ENCODE measurements around the gene FAM124A. TPM values are rescaled to one million over a fixed set of nuclear protein-coding genes. Genes with fewer than 3 reads are reported as not detected.

Gene FAM124A
- total RNA-seq, 3 donors from 2014 or later (not counting 1 experiment from before 2014, with no cell fraction given) = not detected

- no peaks in the 10 kb centered on the region for H3K4me1 ChIP-seq (ENCODE audit: control insufficient read depth, insufficient read depth, low read length)
- no peaks in the 10 kb centered on the region for H3K27me3 ChIP-seq (ENCODE audit: control insufficient read depth, insufficient read depth, low read length)
- TF ChIP-seq CTCF (IDR thresholded peaks at IDR 0.05) = no peak
- DNase-seq (no peak), ATAC-seq (no peak)
- H3K4me3 ChIP-seq (ENCODE audit: low read length) = no peak overlapping the region
- WGBS (ENCODE audit: insufficient coverage) = 75% methylated on average over 1 of the region's 1 CpG
- Mint-ChIP-seq H3K9me3 (no peaks in the 10 kb centered on the region), H3K27me3 (ENCODE audit: low read depth in 2 of 2) (peaks cover 16 to 25% of the 10 kb centered on the region in 2 donors), H3K36me3 (no peaks in the 10 kb centered on the region), H3K4me1 (no peaks in the 10 kb centered on the region), H3K4me3 (no peak overlapping the region), H3K27ac (no peak overlapping the region)
- no peak overlapping the region for H3K27ac ChIP-seq (ENCODE audit: low read length)
- H3K36me3 ChIP-seq (ENCODE audit: control insufficient read depth, insufficient read depth, low read length) = no peaks in the 10 kb centered on the region
- intact Hi-C loops (cut with micrococcal nuclease) = no loop called here
- H3K9me3 ChIP-seq (ENCODE audit: control insufficient read depth, insufficient read depth, low read length) = no peaks in the 10 kb centered on the region
Observed at GRCh38 chr13:51177188-51177587, 45.0 kb upstream of the FAM124A start.

- Mint-ChIP-seq H3K4me1 (no peaks in the 10 kb centered on the region), H3K4me3 (no peak overlapping the region), H3K9me3 (no peaks in the 10 kb centered on the region), H3K36me3 (no peaks in the 10 kb centered on the region), H3K27me3 (ENCODE audit: low read depth in 2 of 2) (peaks cover 23% of the 10 kb centered on the region in 2 donors), H3K27ac (no peak overlapping the region)
- H3K4me1 ChIP-seq (ENCODE audit: control insufficient read depth, insufficient read depth, low read length) = no peaks in the 10 kb centered on the region
- no peak for TF ChIP-seq CTCF (IDR thresholded peaks at IDR 0.05)
- no peaks in the 10 kb centered on the region for H3K9me3 ChIP-seq (ENCODE audit: control insufficient read depth, insufficient read depth, low read length)
- no peak for DNase-seq
- H3K27me3 ChIP-seq (ENCODE audit: control insufficient read depth, insufficient read depth, low read length) = no peaks in the 10 kb centered on the region
- ATAC-seq = no peak
- H3K4me3 ChIP-seq (ENCODE audit: low read length) = no peak overlapping the region
- WGBS (ENCODE audit: insufficient coverage) = 89% methylated on average over 4 of the region's 4 CpGs
- H3K36me3 ChIP-seq (ENCODE audit: control insufficient read depth, insufficient read depth, low read length) = no peaks in the 10 kb centered on the region
- intact Hi-C loops (cut with micrococcal nuclease) = no loop called here
- H3K27ac ChIP-seq (ENCODE audit: low read length) = no peak overlapping the region
Observed at GRCh38 chr13:51178456-51179074, 43.6 kb upstream of the FAM124A start.

GRCh38 chr13:51179432-51179971, 42.7 kb upstream of the FAM124A start:
- TF ChIP-seq CTCF (IDR thresholded peaks at IDR 0.05) = no peak
- intact Hi-C loops (cut with micrococcal nuclease) = no loop called here
- Mint-ChIP-seq H3K36me3 (no peaks in the 10 kb centered on the region), H3K27me3 (ENCODE audit: low read depth in 2 of 2) (peaks cover 28 to 32% of the 10 kb centered on the region in 2 donors), H3K27ac (no peak overlapping the region), H3K9me3 (no peaks in the 10 kb centered on the region), H3K4me1 (no peaks in the 10 kb centered on the region), H3K4me3 (no peak overlapping the region)
- no peaks in the 10 kb centered on the region for H3K9me3 ChIP-seq (ENCODE audit: control insufficient read depth, insufficient read depth, low read length)
- H3K27ac ChIP-seq (ENCODE audit: low read length) = no peak overlapping the region
- peaks cover under 1% of the 10 kb centered on the region for H3K27me3 ChIP-seq (ENCODE audit: control insufficient read depth, insufficient read depth, low read length)
- 98% methylated on average over 4 of the region's 5 CpGs for WGBS (ENCODE audit: insufficient coverage)
- H3K36me3 ChIP-seq (ENCODE audit: control insufficient read depth, insufficient read depth, low read length) = no peaks in the 10 kb centered on the region
- H3K4me3 ChIP-seq (ENCODE audit: low read length) = no peak overlapping the region
- ATAC-seq (no peak), DNase-seq (no peak)
- H3K4me1 ChIP-seq (ENCODE audit: control insufficient read depth, insufficient read depth, low read length) = no peaks in the 10 kb centered on the region

Data from natural killer cell (primary cell).